Activated naive CD4-positive, alpha-beta T cell treated with anti-CD3 and anti-CD28 coated beads, Interleukin-2, amount 10 ng/mL, durations not matched to agents 5 hours and 36 hours (primary cell): ENCODE measurements around the gene ABCA8. TPM values are rescaled to one million over a fixed set of nuclear protein-coding genes. Genes with fewer than 3 reads are reported as not detected.

Experiments
- total RNA-seq, 2 experiments: library from RNA; stranded (reverse); gene quantifications; one replicate each; pipeline ENCODE4 v1.2.3, GENCODE V29; 2021

Gene ABCA8
- not detected for total RNA-seq

GRCh38 chr17:68955181-68955841 is at the start of gene ABCA8:
Gene ABCA8, minus strand, starts transcription at chr17:68955392. Its CDS starts 13,358 bp downstream, at chr17:68942034.

Other genes with a start within 250 kb of the ABCA8 start
- not detected for gene ABCA9, start 105.5 kb upstream of the ABCA8 start, total RNA-seq
- under 1 TPM; 0.28 to 0.34 TPM for gene ABCA6, start 186.5 kb upstream of the ABCA8 start, total RNA-seq